Inferior parietal cortex (tissue), 1 donor: ENCODE results near the gene MSANTD2.
A peak's percentile ranks its signal among the peaks of the same experiment; 100 is the strongest.

Experiments used
- DNase-seq: peaks from one replicate; pipeline ENCODE4 v3.0.0-alpha.2; 2016; ENCODE audit errors: extremely low spot score

MSANTD2 gene

DNA sequence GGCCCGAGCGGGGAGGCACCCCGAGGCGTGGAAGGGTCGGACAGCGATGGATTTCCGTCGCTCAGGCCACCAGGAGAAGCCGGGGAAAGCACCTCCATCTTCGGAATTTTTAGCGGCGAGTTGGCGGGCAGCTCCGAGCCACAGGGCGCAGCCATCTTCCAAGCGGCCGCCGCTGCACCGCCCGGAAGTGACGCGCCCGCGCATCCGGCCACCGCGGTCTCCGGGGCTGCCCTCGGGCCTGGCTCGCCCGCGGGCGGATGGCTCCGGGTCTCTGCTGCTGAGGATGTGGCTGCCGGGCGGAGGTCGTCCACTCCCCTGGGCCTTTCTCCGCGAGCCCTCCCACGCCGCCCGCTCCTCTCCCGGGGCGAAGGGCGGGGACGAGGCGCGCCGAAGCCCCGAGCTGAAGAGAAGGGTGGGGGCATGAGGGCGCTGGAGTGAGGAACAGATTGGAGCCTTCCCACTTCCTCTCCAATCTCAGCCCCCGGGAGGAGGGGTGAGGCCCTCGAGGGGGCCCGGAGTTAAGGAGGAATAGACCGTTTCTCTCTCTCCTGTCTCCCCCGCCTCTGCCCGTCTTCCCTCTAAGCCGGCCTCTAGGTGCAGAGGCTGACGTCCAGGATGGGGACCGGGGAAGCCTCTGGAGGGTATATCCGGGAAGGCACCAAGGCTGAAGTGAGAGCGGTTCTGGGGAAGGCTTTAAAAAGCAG lies at the start of gene MSANTD2:
TSS of gene MSANTD2 (minus strand) at position 181 of the 704 bp plus-strand sequence. CDS start at position 155, 26 bp downstream.
- peak; percentile 81 for DNase-seq

DNA sequence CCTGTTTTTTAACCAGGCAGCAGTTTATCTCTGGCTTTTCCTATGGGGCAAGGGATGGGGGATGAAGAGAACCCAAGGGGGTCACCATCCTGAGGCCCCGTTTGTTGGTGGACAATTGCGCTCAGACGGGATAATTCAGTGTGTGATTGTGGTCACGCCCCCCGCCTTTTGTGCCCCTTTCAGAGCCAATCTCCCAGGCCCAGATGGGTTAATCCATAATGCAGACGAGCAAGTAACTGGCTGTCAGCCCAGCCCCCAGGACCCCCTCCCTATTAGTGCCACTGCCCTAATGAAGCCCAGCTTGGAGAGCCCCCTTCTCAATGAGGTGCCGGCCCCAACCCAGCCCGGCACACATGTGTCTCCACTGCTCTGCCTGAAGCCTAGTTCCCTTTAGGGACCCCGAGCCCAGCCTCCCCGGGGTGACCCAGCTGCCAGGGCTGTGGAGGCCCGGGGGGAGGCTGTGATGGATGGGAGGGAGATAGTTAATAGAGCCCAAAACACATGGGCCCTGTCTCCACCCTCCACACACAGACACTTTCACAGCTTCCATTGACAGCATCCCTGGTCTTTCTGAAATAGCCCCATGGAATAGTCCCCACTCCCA lies 46.0 kb upstream of the MSANTD2 start:
- no peak for DNase-seq

DNA sequence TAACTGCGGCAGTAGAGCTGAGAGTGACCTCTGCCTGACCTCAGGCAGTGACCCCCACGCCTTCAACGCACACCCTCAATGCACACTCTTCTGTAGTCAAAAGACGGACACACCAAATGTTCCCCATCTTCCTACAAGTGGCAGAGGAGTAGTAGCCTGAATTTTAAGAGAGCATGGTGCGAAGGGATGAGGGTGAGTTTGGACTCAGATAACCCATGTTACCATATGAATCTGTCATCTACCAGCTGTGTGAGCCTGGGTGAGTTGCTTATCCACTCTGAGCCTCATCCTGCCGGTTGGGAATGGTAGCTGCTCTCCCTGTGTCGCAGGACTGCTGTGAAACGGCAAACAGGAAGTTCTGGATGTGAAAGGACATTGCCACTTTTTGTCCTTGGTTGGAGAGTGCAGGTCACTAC lies 44.5 kb upstream of the MSANTD2 start:
- DNase-seq, result no peak

- DNase-seq, result no peak
These were observed 43.4 kb upstream of the MSANTD2 start for GRCh38 chr11:124843616-124843910.

DNA sequence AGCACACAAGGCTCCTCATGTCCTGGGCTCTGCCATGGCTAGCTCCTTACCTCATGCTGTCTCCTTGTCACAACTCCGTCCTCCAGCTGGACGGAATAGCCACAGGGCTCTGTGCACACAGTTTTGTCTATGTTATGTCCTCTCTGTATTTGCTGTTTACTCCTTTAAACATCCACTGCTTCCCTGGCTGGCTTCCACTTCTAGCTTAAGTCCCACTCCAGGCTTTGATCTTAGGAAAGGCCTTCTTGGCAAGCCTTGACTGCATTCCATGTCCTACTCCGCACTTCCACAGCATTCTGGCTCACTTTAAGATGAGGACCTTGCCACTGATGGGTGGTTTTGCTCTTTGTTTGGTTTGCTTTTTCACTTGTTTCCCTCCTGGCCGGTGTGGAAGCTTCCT lies 42.1 kb upstream of the MSANTD2 start:
- no peak for DNase-seq

- DNase-seq, result no peak
These were observed 41.6 kb upstream of the MSANTD2 start for GRCh38 chr11:124841840-124842239.

GRCh38 chr11:124841201-124841600 lies 41.0 kb upstream of the MSANTD2 start:
- DNase-seq, result no peak

- no peak for DNase-seq
These were observed 40.5 kb upstream of the MSANTD2 start for GRCh38 chr11:124840666-124841065.

DNA sequence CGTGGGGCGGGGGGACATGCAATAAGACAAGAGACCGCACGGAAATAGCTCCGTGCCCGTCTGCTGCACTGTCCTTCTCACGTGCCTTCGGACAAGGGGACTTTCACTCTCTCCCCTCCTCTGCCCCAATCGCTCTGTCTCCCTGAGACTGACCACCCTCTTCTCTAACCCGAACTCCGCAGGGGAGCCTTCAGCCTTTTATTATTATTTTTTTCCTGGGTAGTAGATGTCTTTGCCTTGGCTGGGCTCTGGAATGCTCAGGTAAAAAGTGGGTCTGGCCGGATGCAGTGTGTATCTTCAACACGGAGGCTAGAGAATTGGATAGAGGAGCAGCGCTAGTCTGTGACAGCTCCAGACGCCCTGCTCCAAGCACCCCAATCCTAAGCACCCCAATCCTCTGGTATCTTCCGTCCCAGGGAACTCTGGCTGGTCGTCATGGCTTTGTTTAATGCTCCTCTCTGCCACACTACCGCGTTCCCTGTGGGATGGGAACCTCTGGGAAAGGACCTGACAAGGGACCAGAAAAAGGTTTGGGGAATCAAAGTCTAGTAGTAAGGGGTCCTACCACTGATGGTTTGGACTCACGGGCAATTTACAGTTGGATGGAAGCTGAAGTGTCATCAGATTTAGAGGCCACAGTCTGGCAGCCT lies 39.9 kb upstream of the MSANTD2 start:
- DNase-seq, result no peak

DNA sequence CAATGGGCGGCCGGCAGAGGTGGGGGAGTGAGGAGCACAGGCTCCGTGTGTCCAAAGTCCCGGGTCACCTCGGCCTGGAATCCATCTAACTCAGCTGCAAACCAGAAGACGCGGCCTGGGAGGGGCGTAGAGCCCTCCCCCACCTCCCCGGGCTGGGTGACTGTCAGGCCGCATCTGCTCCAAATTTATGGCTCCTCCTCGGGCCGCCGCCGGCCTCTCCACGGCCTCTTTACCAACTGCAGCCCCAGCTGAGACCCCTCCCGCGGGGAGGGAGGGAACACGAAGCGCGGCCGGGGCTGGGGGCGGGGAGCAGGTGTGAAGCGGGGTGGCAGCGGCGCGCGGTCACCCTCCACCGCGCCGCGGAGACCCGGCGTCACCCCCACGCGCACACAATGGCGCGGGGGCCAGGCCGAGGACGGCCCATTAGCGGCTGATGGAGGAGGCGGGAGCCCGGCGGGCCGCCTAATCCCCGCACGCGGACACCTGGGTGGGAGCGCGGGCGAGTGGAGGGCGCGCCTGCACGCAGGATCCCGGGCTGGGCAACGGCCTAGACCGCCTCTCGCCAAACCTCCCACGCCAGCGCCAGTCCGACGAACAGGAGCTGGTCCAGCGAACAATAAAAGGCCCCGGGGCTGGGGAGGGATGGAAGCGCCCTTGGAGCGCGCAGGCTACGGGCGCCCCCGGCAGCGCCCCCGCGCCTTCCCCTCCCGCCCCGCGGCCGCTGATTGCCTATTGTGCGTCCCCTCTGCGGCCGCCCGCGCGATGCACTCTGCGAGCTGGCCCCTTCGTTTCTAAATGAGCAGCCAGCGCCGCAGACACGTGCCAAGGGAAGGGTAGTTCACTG lies 39.1 kb upstream of the MSANTD2 start:
- no peak for DNase-seq

GRCh38 chr11:124838805-124839127 lies 38.6 kb upstream of the MSANTD2 start:
- DNase-seq, result no peak

DNA sequence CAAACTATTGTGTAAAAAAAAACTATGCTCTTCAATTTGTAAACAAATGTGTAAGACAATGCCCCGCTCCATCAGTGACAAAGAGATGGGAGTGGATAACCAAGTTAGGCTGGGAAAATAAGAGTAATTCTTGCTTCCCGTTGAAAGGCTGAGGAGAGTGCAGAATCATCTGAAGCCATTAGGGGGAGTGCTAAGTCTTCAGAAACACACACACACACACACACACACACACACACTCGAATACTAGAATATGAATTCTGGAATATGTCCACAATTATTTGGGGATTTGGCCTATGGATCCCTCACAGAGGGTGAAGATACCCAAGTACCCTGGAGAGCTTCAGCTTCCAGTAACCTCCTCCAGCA lies 37.3 kb upstream of the MSANTD2 start:
- DNase-seq, result peak; percentile 69

GRCh38 chr11:124835918-124836317 lies 35.7 kb upstream of the MSANTD2 start:
- DNase-seq, result no peak

DNA sequence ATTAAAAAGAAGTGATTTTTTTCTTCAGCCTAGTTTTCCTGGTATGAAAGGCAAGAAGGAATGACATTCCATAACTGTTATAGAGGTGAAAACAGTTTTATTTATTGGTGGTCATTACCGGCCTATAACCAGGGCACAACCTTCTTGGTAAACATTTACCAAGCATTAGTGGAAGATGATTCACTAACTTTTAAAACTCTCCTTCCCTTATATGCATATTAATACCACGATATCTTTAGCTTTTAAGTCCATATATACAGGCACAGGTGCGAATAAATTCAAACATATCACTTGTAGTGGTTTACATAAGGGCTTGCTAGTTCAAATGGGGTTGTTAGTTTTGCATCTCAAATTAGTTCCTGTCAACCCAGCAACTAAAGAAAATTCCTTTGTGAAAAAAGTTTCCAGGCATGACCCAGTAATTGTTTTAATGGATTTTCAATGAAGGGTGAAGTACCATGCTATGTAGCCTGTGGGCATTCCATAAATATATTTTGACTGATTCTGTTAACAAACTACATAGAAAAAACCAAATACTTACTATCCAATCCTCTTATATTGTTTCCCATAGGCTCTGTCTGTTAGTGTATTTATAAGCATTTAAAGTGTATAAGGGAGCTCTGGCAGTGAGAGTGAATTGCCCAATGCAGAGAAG lies 34.4 kb upstream of the MSANTD2 start:
- DNase-seq, result no peak

DNA sequence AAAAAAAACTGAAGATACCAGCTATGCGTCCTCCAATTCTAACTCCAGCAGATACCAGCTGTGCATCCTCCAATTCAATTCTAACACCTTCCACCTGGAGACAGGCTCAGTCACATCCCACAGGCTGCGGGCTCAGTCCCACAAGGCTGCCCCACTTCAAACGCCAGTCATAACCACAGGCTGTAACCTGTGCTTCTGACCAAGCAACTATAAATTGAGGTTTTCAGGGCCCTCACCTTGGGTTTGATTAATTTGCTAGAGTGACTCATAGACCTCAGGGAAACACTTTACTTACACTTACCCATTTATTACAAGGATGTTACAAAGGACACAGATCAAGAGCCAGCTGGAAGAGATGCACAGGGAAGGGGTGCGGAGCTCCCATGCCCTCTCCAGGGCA lies 32.4 kb upstream of the MSANTD2 start:
- DNase-seq, result no peak

GRCh38 chr11:124831897-124832296 lies 31.7 kb upstream of the MSANTD2 start:
- DNase-seq, result no peak

DNA sequence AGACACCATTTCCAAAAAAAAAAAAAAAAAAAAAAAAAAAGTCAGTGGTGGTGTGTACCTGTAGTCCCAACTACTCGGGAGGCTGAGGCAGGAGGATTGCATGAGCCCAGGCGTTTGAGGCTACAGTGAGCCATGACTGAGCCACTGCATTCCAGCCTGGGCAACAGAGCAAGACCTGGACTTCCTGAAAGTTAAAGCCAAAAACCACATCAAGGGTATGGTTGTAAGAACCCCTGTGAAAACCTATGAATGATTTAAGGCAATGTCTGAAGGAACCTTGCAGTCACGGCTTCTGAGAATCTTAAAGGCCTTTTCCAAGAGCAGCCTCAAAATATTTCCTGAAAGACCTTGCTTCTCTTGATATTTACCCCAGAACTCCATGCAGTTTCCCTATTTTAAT lies 30.5 kb upstream of the MSANTD2 start:
- no peak for DNase-seq

GRCh38 chr11:124829986-124830385 lies 29.8 kb upstream of the MSANTD2 start:
- DNase-seq, result no peak

- DNase-seq, result no peak
These were observed 25.7 kb upstream of the MSANTD2 start for GRCh38 chr11:124825876-124826275.

- DNase-seq, result no peak
These were observed 23.5 kb upstream of the MSANTD2 start for GRCh38 chr11:124823512-124824376.
